B cell (primary cell): ENCODE results near the gene THSD7A.

Experiments
- EZH2 ChIP-seq: IDR thresholded peaks from 2 replicates; pipeline ENCODE4 v1.6.1; 2012; ENCODE audit warnings: borderline replicate concordance, low read depth, mild to moderate bottlenecking, moderate library complexity, low read length; ENCODE audit not compliant: insufficient read depth, poor library complexity, severe bottlenecking
- TF ChIP-seq, protein P1 (sequence below): fragments of 200-600 bp; IDR thresholded peaks from one replicate; pipeline ENCODE4 v1.8.0; 2022; ENCODE audit warnings: antibody characterized with exemption, mild to moderate bottlenecking

DNA sequence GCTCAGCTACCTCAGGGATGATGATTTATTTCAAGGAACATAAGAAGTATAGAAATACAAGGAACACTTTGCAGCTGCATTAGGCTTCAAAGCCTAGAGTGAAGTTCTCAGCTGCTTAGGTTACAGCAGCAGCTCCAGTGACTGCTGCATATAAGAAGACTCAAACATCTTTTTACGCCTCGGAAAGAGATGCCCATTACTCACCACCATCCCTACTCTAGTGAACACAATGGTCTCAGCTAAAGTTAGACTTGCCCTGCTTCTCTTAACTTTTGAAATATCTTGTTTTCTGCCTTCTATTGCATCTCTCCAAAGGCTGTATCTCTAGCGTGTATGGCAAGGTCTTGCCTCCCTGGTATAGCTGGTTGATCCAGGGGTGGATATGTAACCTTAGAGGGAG, 502.4 kb downstream of the THSD7A start:
- TF ChIP-seq, protein P1, sequence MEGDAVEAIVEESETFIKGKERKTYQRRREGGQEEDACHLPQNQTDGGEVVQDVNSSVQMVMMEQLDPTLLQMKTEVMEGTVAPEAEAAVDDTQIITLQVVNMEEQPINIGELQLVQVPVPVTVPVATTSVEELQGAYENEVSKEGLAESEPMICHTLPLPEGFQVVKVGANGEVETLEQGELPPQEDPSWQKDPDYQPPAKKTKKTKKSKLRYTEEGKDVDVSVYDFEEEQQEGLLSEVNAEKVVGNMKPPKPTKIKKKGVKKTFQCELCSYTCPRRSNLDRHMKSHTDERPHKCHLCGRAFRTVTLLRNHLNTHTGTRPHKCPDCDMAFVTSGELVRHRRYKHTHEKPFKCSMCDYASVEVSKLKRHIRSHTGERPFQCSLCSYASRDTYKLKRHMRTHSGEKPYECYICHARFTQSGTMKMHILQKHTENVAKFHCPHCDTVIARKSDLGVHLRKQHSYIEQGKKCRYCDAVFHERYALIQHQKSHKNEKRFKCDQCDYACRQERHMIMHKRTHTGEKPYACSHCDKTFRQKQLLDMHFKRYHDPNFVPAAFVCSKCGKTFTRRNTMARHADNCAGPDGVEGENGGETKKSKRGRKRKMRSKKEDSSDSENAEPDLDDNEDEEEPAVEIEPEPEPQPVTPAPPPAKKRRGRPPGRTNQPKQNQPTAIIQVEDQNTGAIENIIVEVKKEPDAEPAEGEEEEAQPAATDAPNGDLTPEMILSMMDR = no peak
- no peak for TF ChIP-seq EZH2
